Panc1 (cell line): ENCODE results near the gene HORMAD2. TPM values are rescaled to one million over a fixed set of nuclear protein-coding genes. Genes with fewer than 3 reads are reported as not detected.
A peak's percentile ranks its signal among the peaks of the same experiment; 100 is the strongest.

Source experiments
- ATAC-seq: fragments of 200-7000 bp; cut with Tn5 transposase; 2 replicates; pipeline ENCODE4 v1.9.1; 2020; ENCODE audit warnings: mild to moderate bottlenecking, moderate library complexity
- BruUV-seq: library from RNA; stranded (reverse); fragments of 400-500 nt; replicated peaks from 2 replicates; lab custom pipeline; 2021; lab: Mats Ljungman, UMichigan
- CTCF ChIA-PET: fragments of 300-600 bp; sonication (Branson Sonifier 250); formaldehyde crosslinking; loops from one replicate; lab custom pipeline; 2022; ENCODE audit warnings: antibody characterized with exemption; lab: Charles Lee
- POLR2A ChIA-PET: fragments of 300-600 bp; sonication (Branson Sonifier 250); formaldehyde crosslinking; loops from one replicate; lab custom pipeline; 2022; ENCODE audit warnings: antibody characterized with exemption; lab: Charles Lee
- DNase-seq: peaks from one replicate; pipeline ENCODE4 v3.0.0-alpha.2; 2010; ENCODE audit warnings: low read depth, low spot score
- H3K27ac ChIP-seq: 2 replicates; pipeline ENCODE4 v1.5.1; 2011; ENCODE audit warnings: mild to moderate bottlenecking, low read length, inconsistent platforms
- H3K27me3 ChIP-seq: fragments of 200-500 bp; sonication (Bioruptor generic); 2 replicates; pipeline ENCODE4 v1.6.0; 2014; ENCODE audit warnings: low read length, inconsistent platforms; ENCODE audit not compliant: control insufficient read depth, insufficient read depth
- H3K36me3 ChIP-seq: fragments of 200-500 bp; sonication (Bioruptor generic); 2 replicates; pipeline ENCODE4 v1.5.1; 2014; ENCODE audit warnings: inconsistent platforms, mild to moderate bottlenecking, low read length, moderate library complexity; ENCODE audit not compliant: control insufficient read depth, insufficient read depth
- H3K4me1 ChIP-seq: 2 replicates; pipeline ENCODE4 v1.5.1; 2011; ENCODE audit warnings: inconsistent platforms, mild to moderate bottlenecking, low read length, moderate library complexity; ENCODE audit not compliant: control insufficient read depth, insufficient read depth
- H3K4me3 ChIP-seq, 2 experiments: 2 replicates each; pipeline ENCODE4 v1.5.1; 2011 to 2012; ENCODE audit warnings: low read depth in 2 of 2, low read length in 2 of 2, mild to moderate bottlenecking in 2 of 2, inconsistent platforms in 1 of 2, moderate library complexity in 1 of 2
- H3K9me3 ChIP-seq: fragments of 200-500 bp; sonication (Bioruptor generic); 2 replicates; pipeline ENCODE4 v1.5.1; 2014; ENCODE audit warnings: low read depth, mild to moderate bottlenecking, inconsistent platforms, low read length, moderate library complexity; ENCODE audit not compliant: control insufficient read depth, insufficient read depth
- CTCF ChIP-seq: fragments of 450-650 bp; IDR thresholded peaks from 2 replicates; pipeline ENCODE4 v1.5.1; 2017; ENCODE audit warnings: mild to moderate bottlenecking
- POLR2AphosphoS5 ChIP-seq: IDR thresholded peaks from 2 replicates; pipeline ENCODE4 v1.6.1; 2012; ENCODE audit warnings: mild to moderate bottlenecking, low read depth, low read length, moderate library complexity
- REST ChIP-seq, 2 experiments: IDR thresholded peaks; 2 replicates each; pipeline ENCODE4 v1.6.1; 2011 to 2012; ENCODE audit warnings: low read depth in 2 of 2, control low read depth in 1 of 2, low read length in 1 of 2, mild to moderate bottlenecking in 1 of 2, moderate library complexity in 1 of 2; ENCODE audit not compliant: insufficient read depth in 1 of 2
- SIN3A ChIP-seq: IDR thresholded peaks from 2 replicates; pipeline ENCODE4 v1.6.1; 2012; ENCODE audit warnings: low read depth, mild to moderate bottlenecking, low read length, moderate library complexity, borderline replicate concordance; ENCODE audit not compliant: insufficient read depth
- TCF7L2 ChIP-seq: IDR thresholded peaks from 2 replicates; pipeline ENCODE4 v1.6.1; 2011; ENCODE audit warnings: mild to moderate bottlenecking, low read depth, low read length, inconsistent platforms
- in situ Hi-C: cut with HindIII; loops from 2 replicates; pipeline ENCODE4 v1.10.0; 2016; ENCODE audit warnings: low sequenced_read_pairs, low pct_unique_long_range_greater_than_20kb
- intact Hi-C: fragments of 100-400 bp; cut with micrococcal nuclease; formaldehyde crosslinking; loops from one replicate; pipeline ENCODE4 v1.10.0; 2022; ENCODE audit not compliant: unreplicated experiment
- total RNA-seq: library from RNA; stranded (reverse); gene quantifications from one replicate; pipeline ENCODE4 v1.2.1, GENCODE V29; 2021; ENCODE audit not compliant: unreplicated experiment

HORMAD2 gene
- total RNA-seq, 1 experiment from 2014 or later, result not detected

DNA sequence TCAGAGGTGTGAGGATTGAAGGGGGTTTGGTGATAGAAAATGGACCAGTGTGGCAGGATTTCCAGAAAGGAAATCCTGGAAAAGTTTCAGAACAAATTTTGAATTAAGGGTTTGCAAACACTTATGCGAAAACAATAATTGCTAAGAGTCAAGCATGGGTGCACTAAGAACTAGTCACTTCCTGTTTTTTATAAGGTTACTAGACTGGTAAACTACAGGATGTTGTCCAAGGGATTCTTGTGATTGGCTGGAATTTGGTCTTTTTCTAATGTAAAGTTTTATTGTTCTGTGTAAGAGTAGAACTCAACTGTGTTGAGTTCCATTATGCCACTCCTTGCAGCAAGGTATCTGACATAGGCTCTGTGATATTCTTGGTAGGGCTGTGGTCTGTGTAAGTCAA lies 112.2 kb downstream of the HORMAD2 start:
- no peak for TF ChIP-seq TCF7L2
- no peak for TF ChIP-seq CTCF
- no peak for TF ChIP-seq POLR2AphosphoS5
- TF ChIP-seq REST (IDR thresholded peaks at IDR 0.05; ENCODE audit: insufficient read depth in 1 of 2, low read depth in 2 of 2, low read length in 1 of 2), result no peak
- TF ChIP-seq SIN3A, result no peak
- Histone ChIP-seq H3K27me3 (no peaks in the 10 kb centered on the region), H3K9me3 (peaks cover 6% of the 10 kb centered on the region; the same call in 1 of the 2 replicates), H3K36me3 (no peaks in the 10 kb centered on the region), H3K27ac (peak overlapping the region; percentile 81; the same call in 1 of the 2 replicates), H3K4me3 (no peak overlapping the region), H3K4me1 (peaks cover 22% of the 10 kb centered on the region)
- intact Hi-C loops, result no loop called here
- no TSS peak for BruUV-seq
- ChIA-PET POLR2A (interaction anchor here (0.6 kb wide), 1 partner anchor 52 kb away, joined by 3 read pairs; no protein-coding TSS in a partner anchor), CTCF (no interaction called here)
- DNase-seq, result no peak
- no peak for ATAC-seq
- in situ Hi-C loops, result no loop called here

DNA sequence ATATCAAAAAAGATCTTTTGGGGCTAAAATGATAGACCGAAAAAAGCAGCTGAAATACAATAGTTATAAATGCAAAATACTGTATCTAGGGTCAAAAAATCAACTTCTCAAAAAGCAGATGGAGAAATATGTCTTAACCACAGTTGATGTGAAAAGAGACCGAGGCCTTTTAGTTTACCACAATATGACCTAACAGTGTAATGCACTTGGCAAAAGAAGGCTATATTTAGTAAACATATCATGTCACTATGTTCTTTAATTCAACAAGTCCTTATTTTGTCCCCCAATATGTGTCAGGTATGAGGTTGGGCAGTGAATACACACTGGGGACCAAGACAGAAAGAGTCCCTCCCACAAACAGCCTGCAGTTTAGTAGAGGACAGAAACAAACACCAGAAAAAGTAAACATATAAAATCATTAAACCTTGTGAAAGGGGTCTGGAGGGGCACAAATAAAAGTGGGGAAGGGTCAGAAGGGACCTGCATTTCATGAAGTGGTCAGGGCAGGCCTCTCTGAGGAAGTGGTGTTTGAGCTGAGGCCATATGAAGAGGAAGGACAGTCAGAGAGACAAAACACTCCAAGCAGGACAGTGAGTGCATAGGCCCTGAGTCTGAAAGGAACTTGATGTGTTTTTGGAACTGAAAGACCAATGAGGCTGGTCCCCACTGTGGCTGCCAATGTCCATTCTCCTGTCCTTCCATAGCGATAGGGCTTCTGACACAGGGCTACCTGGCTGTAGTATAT lies 112.9 kb downstream of the HORMAD2 start:
- H3K4me3 ChIP-seq, result no peak overlapping the region
- peak overlapping the region; percentile 81 for H3K27ac ChIP-seq
- ChIA-PET POLR2A (no interaction called here), CTCF (no interaction called here)
- peaks cover 22% of the 10 kb centered on the region for H3K4me1 ChIP-seq
- in situ Hi-C loops (no loop called here), intact Hi-C loops (no loop called here)
- TF ChIP-seq TCF7L2 (no peak), CTCF (no peak), POLR2AphosphoS5 (no peak), REST (IDR thresholded peaks at IDR 0.05; ENCODE audit: insufficient read depth in 1 of 2, low read depth in 2 of 2, low read length in 1 of 2) (no peak), SIN3A (no peak)
- BruUV-seq, result no TSS peak
- ATAC-seq (no peak), DNase-seq (no peak)
- no peaks in the 10 kb centered on the region for H3K36me3 ChIP-seq
- H3K27me3 ChIP-seq, result no peaks in the 10 kb centered on the region
- peaks cover 6% of the 10 kb centered on the region; the same call in 1 of the 2 replicates for H3K9me3 ChIP-seq
